ENCODE measurements around the gene PALM.
"Not testable (repeated sequence)": the region's sequence is repeated elsewhere in the genome, so short reads cannot be mapped to it uniquely, and the experiment has no call there.

Gene PALM

GRCh38 chr19:709196-709964 lies 645 bp downstream of the PALM start:
- no peak for DNase-seq

GRCh38 chr19:709965-710571 lies 1.3 kb downstream of the PALM start:
- DNase-seq, result no peak

- no peak for DNase-seq
Measured at GRCh38 chr19:710767-711166, 2.0 kb downstream of the PALM start.

GRCh38 chr19:711254-711653 lies 2.5 kb downstream of the PALM start:
- no peak for DNase-seq

GRCh38 chr19:715347-715746 lies 6.6 kb downstream of the PALM start:
- DNase-seq, result no peak

GRCh38 chr19:718251-718951 lies 9.7 kb downstream of the PALM start:
- no peak for DNase-seq

- no peak for DNase-seq
Measured at GRCh38 chr19:718991-719512, 10.3 kb downstream of the PALM start.

GRCh38 chr19:719636-720344 lies 11.1 kb downstream of the PALM start:
- DNase-seq, result no peak

- DNase-seq, result no peak
Measured at GRCh38 chr19:720345-721160, 11.8 kb downstream of the PALM start.

GRCh38 chr19:722553-723101 lies 13.9 kb downstream of the PALM start:
- DNase-seq, result no peak

GRCh38 chr19:723247-723646 lies 14.5 kb downstream of the PALM start:
- DNase-seq, result no peak

- DNase-seq, result no peak
Measured at GRCh38 chr19:723714-724113, 15.0 kb downstream of the PALM start.

GRCh38 chr19:725461-726089 lies 16.8 kb downstream of the PALM start:
- DNase-seq, result no peak

GRCh38 chr19:726993-727956 lies 18.5 kb downstream of the PALM start:
- no peak for DNase-seq

GRCh38 chr19:728011-728410 lies 19.3 kb downstream of the PALM start:
- no peak for DNase-seq

- DNase-seq, result not testable (repeated sequence)
Measured at GRCh38 chr19:729564-729963, 20.8 kb downstream of the PALM start.

- DNase-seq, result no peak
Measured at GRCh38 chr19:729965-730668, 21.4 kb downstream of the PALM start.

- no peak for DNase-seq
Measured at GRCh38 chr19:731000-731399, 22.3 kb downstream of the PALM start.

All from CD4-positive, alpha-beta T cell treated with Interleukin-17A for 4 hours (primary cell).